Measurements from ENCODE around the gene LTBP1.
A peak's percentile ranks its signal among the peaks of the same experiment; 100 is the strongest.
"Not testable (repeated sequence)": the region's sequence is repeated elsewhere in the genome, so short reads cannot be mapped to it uniquely, and the experiment has no call there.

LTBP1 gene

DNA sequence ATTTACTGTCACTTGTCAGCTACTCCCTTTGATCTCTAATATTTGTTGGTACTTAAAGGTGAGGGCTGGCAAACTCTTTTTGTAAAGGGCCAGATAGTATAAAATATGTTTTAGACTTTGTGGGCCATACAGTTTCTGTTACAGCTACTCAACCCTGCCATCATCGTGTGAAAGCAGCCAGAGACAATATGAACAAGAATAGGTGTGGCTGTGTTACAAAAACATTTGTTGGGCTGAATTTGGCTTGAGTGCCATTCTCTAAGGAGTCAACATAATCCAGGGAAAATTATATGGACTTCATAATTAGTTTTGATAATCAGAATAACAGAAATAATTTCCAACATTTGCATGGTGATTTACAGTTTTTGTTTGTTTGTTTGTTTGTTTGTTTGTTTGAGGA lies 190.6 kb downstream of the LTBP1 start:
- DNase-seq (ENCODE audit: low read depth, low spot score), result no peak

DNA sequence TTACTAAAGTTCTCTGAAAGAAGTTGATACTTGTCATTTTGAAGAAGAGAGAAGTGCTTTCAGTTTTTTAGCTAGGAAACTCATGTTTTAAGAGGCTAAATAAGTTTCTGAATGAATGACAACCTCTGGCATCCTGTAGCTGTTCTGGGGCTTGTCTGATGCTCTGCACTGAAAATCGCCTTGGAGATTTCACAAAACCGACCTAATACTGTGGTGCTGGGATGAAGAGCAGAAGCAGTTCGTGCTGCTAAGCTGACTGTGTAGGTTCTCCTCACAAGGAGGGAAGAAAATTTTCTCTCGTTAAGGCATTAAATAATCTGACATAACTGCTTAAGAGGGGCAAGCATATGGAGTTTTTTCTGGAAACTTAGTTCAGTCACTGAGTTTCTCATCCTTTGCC lies 193.2 kb downstream of the LTBP1 start:
- no peak for DNase-seq (ENCODE audit: low read depth, low spot score)

DNA sequence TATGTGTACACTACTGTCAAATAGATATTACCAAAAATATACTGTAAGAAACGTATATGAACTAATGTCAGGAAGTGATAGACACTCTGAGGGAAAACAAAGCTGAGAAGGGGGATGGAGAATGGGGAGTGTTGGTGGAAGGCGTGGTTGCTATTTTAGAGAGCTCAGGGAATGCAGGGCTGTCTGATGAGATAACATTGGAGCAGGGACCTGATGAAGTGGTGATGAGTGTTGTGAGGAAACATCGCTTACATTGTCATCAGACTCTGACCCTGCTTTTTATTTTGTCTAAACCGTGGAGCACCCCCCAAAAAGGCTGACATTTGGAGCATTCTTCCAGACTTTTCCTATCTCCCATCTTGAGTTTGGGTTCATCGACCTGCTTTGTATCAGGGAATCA lies 194.7 kb downstream of the LTBP1 start:
- DNase-seq (ENCODE audit: low read depth, low spot score), result no peak

DNA sequence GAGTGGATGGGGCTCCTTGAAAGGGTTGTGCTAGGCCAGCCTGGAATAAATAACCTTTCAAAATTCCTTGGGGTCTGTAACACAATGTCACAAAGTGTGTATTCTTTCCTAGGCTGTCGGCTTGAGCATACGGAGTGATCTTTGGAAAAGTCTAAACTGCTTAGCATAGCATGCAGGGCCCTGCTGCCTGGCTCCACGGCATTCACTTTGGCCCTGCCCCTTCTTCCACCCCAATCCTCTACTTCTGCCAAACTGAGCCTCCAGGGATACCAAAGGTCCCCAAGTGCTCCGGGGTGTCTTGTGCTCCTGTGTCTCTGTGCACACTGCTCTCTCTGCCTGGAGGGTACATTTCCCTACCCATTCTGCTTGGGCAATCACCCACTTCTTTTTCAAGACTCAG lies 196.1 kb downstream of the LTBP1 start:
- no peak for DNase-seq (ENCODE audit: low read depth, low spot score)

DNA sequence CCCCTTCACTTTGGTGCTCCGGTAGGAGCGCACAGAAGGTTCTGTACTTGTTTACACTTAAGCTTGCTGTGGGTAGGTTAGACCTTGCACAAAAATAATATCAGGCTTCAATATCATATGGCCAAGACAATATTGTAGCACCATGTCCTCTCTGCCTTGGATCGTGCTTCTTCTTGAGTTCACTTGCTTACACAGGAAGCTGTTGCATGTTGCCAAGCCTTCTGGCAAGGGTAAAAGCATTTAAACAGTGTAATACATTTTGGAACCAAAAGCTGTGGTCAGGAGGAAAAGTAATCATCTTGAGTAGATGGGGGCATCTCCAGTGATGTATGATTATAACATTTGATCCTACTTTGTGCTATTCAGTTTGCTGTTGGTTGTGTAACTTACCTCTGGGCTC lies 197.5 kb downstream of the LTBP1 start:
- DNase-seq (ENCODE audit: low read depth, low spot score), result no peak

DNA sequence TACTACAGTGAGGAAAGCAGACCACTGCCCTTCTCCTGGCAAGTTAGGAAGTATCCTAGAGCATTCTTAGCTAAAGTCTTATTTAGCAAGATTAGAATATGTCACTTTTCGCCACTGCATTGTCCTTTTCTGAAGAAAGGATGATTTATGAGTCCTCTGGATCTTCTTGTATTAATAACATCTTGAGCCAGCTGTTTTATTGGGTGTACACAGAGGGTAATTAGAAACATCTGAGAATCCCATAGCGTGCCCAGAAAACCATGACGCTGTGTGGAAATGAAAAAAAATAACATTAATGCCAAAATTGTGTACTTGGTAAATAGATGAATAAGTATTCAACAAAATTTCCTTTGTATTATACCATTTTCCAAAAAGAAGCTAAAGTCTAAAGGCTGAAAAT lies 198.7 kb downstream of the LTBP1 start:
- DNase-seq (ENCODE audit: low read depth, low spot score), result no peak

DNA sequence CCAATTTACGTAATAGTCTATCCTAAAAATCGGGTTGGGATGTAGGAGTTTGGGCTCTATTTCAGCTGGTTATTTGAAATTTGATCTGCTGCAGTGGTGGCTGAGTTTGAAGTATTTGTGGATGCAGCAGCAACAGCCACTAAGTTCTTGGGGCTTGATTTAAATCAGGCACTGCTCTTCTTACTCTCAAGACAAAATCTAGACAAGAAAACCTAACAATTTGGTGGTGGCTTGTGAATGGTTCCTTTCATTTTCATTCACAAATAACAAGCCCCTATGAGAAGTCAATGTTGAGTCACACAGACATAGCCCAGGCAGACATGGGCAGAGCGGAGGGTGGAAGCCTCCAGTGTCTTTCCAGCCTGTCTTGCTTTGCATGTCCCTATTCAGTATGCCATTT lies 199.3 kb downstream of the LTBP1 start:
- no peak for DNase-seq (ENCODE audit: low read depth, low spot score)

DNA sequence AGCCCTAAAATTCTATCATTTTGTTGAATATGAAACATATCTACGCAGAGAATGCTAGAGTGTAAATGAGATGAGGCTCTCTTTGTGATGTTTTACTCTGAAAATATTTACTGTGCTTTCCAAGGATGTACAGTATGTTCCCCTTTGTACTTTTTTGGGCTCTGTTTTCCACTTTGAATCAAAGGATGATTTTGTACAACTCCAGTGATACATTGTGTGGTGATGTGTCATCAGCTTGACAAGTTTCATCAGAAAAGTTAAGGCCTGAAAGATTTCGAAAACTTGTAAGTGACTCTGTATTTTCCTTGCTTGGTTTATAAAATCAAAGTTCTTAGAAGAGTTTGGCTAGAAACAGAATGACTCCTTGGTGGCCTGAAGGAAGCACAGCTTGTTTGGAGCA lies 206.3 kb downstream of the LTBP1 start:
- DNase-seq (ENCODE audit: low read depth, low spot score), result no peak

DNA sequence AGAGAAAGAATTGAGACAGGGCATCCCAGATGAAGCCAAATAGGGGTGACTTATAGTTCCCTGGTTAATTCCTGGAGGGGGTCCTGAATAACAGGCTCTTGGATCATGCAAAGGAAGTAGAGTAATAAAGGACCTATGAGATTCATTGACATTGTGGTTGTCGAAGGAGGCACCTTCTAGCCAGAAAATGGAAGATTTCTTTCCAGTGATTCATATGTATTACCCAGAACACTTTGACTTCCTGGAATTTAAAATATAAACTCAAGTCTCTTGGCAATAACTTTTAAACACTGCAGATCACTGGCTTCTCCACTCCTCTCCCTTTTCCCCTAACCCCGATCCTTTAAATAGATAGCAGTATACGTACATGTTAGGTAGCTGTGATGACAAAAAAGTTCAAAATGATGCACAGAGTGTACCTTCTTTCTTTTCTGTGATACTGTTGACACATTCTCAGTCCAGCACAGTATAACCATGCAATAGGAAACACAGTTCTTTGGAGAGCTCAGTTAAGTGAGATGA lies 211.8 kb downstream of the LTBP1 start:
- peak; percentile 54 for DNase-seq (ENCODE audit: low read depth, low spot score)

DNA sequence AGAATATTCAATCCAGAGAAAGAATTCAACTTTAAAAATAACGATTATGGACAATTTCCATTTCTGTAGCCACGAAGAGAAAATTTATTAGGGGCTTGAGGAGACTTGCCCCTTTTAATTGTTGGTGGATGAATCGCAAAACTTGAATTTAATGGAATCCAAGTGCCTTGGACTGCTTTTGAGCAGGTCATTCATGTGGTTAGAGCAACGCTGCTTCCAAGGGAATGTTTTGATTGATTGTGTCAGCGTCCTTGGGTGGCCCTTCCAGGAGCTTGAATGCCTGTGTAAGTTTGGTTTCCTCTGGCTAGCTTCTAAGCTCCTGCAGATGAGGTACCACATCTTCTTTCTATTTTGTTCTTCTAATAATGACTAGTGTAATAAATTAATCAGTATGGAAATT lies 213.4 kb downstream of the LTBP1 start:
- peak; percentile 82 for DNase-seq (ENCODE audit: low read depth, low spot score)

DNA sequence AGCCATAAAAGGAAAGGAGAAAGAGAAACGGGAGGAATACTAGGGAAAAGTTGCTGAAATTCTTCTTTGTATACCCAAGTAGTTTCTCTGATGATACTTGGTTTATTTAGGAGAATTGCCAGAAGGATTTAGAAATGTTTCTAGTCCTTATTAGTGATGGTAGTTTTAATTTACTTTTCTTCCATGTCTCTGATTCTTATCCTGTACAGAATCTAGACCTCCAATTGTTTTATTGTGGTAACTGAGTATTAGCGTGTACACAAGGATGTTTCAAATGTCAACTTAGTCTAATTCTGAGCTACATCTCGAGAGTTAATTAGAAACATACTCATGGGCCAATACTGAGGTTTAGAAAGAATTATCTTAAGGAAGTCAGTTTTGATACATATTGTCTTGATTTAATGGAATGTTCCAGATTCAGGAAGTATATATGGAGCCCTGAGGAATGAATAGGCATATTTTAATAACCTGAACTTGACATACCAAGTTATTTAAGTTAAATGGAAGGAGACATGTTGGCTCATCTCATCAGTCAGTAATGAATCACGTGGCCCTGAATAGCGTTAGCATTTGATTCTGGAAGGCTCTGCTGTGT lies 219.6 kb downstream of the LTBP1 start:
- peak; percentile 31 for DNase-seq (ENCODE audit: low read depth, low spot score)

DNA sequence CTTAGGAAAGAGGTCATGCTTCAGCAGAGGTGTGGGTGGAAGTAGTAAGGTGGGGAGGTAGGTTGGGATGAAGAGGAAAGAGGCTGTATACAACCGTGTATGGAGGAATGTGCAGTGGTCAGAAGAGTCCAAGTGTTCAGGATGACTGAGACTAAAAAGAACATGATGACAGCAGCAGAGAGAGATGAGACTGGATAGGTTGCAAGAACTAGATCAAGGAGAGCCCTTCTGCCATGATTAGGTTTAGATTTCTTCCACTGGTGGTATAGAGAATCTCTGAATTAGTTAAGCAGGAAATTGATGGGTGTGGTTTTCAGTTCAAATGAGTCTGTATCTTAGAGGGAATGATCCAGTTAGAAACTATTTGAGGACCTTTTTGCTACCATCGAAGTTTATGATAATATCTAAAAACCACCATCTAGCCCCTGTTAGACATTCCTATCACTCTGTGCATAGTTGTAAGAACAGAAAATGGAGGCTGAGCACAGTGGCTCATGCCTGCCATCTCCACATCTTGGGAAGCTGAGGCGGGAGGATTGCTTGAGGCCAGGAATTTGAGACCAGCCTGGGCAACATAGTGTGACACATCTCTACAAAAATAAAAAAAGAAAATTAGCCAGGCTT lies 221.0 kb downstream of the LTBP1 start:
- no peak for DNase-seq (ENCODE audit: low read depth, low spot score)

DNA sequence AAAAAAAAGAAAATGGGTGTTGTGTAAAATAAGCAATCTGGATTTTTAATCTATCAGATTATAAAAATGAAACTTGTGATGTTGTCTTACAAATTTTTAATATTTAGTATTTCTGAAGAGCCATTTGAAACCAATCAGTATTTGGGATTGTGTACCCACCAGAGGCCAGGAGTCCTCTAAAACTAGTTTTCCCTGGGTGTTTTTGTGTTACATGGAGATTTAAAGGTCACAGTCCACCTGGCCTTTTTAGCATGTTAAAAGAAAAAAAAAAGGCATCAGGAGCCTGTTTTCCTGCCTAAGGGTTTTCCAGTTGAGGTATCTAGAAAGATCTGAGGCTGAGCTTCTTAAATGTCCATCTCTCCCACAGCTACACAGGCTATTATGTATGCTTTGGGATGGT lies 221.7 kb downstream of the LTBP1 start:
- DNase-seq (ENCODE audit: low read depth, low spot score), result no peak

DNA sequence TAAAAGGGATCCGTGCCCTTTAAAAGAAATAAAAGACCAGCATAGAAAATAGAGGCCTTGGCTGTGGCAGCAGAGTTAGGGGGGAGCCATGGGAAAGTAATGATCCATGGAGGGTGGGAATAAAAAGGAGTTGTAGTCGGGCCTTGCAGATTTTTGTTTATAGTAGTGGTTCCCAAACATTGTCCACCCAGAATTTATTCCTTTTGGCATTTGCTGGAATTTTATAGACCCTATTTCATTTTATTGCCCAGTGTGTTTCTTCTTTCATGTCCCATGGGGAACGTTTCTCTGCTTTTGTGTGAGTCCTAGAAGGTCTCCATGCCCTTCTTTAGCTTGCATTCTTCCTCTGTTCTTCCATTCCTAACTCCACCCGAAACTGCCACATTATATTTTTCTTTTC lies 222.2 kb downstream of the LTBP1 start:
- no peak for DNase-seq (ENCODE audit: low read depth, low spot score)

DNA sequence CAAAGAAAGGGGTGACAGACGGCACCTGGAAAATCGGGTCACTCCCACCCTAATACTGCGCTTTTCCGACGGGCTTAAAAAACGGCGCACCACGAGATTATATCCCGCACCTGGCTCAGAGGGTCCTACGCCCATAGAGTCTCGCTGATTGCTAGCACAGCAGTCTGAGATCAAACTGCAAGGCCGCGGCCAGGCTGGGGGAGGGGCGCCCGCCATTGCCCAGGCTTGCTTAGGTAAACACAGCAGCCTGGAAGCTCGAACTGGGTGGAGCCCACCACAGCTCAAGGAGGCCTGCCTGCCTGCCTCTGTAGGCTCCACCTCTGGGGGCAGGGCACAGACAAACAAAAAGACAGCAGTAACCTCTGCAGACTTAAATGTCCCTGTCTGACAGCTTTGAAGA lies 223.5 kb downstream of the LTBP1 start:
- not testable (repeated sequence) for DNase-seq (ENCODE audit: low read depth, low spot score)

DNA sequence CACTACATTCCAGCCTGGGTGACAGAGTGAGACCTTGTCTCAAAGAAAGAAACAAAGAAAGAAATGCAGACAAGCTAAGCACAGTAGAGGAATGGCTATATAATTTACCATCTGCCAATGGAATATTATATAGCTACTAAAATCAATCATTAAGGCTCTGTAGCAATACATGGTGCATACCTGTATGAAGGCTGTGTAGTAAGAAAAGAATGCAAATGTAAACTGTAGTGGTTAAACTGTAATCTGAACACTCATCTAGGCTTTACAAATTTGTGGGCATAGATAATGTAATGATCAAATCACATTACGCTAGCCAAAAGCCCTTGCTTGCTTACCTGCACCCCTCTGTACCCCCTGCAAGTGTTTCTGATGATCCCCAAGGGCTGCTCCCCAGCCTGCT lies 230.9 kb downstream of the LTBP1 start:
- no peak for DNase-seq (ENCODE audit: low read depth, low spot score)

DNA sequence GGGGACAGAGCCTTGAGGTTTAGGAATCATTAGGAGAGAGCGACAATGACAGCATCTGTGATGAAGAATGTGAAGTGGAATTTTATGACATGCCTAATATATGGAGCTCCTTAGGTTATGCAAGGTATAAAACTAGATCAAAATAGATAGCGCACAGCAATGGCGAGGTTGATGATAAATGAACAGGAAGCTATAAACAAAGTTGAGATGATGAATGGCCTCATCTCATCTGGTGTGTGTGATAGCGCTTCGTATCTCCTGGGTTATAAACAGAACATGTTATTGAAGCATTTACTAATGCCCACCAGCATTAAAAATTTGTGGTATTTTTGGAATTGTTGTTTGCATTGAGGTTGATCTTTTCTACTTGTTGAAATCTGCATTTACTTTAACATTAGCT lies 231.5 kb downstream of the LTBP1 start:
- DNase-seq (ENCODE audit: low read depth, low spot score), result no peak

DNA sequence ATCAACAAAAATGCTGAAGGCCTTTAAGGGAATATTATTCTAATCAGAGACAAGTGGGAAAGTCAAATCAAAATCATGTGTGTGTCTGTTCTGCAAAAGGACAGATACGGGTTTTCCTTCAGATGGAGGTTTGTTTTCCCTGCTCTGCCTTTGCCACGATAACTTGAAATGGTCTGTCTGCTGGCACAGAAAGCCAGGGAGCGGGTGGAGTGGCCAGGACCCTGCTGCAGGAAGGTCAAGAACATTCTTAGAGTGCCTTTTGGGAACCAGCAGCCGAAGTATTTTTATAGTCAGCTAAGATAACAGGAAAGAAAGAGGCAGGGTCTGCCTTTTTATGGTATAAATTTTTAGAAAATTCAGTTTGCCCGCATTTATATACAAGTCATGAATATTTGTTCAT lies 234.2 kb downstream of the LTBP1 start:
- no peak for DNase-seq (ENCODE audit: low read depth, low spot score)

DNA sequence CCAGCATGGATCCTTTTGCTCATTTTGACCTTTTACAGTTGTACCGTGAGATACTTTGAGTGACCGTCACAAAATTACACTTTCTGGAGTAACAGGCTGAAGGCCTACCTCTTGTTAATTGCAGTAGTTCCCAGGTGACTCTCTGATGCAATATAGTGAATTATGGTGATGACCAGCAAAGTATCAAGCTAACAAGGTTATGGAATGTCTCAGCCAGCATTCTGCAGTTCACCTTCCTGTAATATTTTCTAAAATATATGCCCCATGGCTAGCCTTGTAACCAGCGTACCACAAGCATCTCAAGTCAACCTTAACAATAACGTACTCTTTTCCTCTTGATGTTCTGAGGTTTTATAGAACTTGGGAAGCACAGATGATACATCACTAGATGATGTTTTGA lies 234.7 kb downstream of the LTBP1 start:
- no peak for DNase-seq (ENCODE audit: low read depth, low spot score)

DNA sequence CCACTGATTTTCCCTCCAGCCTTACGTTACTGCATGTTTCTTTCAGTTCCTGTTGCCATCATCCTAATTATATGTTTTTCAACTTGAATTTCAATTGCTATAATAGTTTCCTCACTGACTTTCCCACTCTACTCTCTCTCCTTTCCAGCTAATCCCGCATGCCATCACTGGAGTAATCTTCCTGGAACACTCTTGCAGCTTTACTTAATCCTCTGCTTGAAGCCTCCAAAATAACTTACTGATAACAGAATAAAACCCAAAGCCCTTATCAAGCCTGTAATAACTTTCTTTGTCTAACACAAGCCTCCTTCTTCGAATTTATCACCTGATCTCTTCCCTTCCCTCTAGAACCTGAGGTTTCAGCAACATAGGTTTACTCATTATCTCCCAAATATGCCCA lies 237.3 kb downstream of the LTBP1 start:
- no peak for DNase-seq (ENCODE audit: low read depth, low spot score)

DNA sequence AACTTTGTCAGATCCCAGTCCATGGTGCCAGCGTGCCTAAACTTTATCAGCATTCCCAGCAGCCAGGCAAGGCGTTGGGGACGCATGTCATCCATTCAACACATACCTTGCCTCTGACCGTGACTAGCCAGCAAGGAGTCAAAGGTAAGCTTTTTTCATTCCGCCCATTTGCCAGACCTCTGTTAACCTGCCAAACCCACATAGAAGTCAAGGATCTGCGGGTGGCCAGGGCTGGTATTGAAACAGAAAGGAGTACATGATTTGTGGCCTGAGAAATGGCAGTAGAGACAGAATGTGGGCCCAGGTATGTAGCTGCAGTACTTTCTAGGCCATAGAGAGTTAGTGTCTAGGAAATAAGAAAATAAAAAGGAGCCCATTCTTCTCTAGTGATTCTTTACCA lies 240.2 kb downstream of the LTBP1 start:
- no peak for DNase-seq (ENCODE audit: low read depth, low spot score)

DNA sequence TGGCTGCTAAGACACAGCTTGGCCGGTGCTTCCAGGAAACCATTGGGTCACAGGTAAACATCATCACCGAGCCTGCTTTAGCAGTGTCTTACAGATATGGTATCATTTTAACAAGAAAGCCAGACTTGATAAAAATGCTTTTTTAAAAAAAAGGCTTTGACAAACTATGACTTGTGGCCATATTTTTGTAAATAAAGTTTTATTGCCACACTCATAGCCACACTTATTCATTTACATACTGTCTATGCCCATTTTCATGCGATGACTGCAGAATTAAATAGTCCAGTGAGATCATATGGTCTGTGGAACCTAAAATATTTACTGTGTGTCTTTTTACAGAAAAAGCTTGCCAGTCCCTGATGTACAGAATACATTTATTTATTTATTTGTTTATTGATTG lies 242.0 kb downstream of the LTBP1 start:
- DNase-seq (ENCODE audit: low read depth, low spot score), result no peak

DNA sequence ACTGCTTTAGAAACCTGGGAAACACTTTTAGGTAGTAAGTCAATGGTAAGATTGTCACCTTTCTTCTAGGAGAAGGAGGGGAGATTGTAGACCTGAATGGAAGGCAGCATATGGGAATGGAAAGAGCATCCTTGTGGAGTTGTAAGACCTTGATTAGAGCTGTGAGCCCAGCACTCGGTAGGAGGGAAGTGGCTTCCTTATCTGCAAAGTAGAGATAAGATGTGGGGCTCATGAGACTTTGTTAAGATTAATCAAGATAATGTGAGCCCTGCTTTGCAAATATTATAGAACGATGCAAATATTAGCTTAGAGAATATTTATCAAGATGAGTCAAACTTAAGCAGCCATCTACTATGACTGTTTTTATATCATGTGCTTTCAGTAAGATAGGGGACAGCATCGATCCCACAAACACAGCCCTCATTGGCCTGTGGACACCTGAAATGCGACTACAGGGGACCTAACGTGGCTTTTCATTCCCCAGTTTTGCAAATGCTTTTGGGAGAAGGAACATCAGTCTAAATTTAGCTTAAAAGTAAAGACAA lies 243.7 kb downstream of the LTBP1 start:
- no peak for DNase-seq (ENCODE audit: low read depth, low spot score)

DNA sequence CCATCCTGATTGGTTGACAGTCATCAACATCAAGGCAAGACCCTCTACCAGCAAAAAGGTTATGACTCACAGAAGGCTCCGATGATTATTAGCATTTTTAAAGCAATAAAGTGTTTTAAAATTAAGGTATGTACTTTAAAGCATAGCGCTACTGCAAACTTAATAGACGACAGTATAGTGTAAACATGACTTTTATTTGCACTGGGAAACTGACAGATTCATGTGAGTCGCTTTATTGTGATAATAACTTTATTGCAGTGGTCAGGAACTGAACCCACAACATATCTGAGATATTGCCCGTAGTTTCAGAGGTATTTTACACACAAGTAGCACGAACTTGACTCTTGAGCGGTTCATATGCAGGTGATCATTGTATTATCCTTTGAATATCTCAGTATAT lies 249.1 kb downstream of the LTBP1 start:
- DNase-seq (ENCODE audit: low read depth, low spot score), result no peak

All from astrocyte of the hippocampus (primary cell).